GM10266 (cell line): ENCODE data around the gene WDR44.
"Not testable (repeated sequence)": the region's sequence is repeated elsewhere in the genome, so short reads cannot be mapped to it uniquely, and the experiment has no call there.

ENCODE experiments used
- DNase-seq: peaks from one replicate; pipeline ENCODE4 v3.0.0; 2012; ENCODE audit errors: extremely low spot score
- TF ChIP-seq, protein P1 (sequence below): IDR thresholded peaks from 2 replicates; pipeline ENCODE4 v1.5.1; 2012; ENCODE audit warnings: mild to moderate bottlenecking, low read depth; ENCODE audit not compliant: control insufficient read depth, insufficient read depth; ENCODE audit errors: missing control alignments

The WDR44 gene, protein sequence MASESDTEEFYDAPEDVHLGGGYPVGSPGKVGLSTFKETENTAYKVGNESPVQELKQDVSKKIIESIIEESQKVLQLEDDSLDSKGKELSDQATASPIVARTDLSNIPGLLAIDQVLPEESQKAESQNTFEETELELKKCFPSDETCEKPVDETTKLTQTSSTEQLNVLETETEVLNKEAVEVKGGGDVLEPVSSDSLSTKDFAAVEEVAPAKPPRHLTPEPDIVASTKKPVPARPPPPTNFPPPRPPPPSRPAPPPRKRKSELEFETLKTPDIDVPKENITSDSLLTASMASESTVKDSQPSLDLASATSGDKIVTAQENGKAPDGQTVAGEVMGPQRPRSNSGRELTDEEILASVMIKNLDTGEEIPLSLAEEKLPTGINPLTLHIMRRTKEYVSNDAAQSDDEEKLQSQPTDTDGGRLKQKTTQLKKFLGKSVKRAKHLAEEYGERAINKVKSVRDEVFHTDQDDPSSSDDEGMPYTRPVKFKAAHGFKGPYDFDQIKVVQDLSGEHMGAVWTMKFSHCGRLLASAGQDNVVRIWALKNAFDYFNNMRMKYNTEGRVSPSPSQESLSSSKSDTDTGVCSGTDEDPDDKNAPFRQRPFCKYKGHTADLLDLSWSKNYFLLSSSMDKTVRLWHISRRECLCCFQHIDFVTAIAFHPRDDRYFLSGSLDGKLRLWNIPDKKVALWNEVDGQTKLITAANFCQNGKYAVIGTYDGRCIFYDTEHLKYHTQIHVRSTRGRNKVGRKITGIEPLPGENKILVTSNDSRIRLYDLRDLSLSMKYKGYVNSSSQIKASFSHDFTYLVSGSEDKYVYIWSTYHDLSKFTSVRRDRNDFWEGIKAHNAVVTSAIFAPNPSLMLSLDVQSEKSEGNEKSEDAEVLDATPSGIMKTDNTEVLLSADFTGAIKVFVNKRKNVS

DNA sequence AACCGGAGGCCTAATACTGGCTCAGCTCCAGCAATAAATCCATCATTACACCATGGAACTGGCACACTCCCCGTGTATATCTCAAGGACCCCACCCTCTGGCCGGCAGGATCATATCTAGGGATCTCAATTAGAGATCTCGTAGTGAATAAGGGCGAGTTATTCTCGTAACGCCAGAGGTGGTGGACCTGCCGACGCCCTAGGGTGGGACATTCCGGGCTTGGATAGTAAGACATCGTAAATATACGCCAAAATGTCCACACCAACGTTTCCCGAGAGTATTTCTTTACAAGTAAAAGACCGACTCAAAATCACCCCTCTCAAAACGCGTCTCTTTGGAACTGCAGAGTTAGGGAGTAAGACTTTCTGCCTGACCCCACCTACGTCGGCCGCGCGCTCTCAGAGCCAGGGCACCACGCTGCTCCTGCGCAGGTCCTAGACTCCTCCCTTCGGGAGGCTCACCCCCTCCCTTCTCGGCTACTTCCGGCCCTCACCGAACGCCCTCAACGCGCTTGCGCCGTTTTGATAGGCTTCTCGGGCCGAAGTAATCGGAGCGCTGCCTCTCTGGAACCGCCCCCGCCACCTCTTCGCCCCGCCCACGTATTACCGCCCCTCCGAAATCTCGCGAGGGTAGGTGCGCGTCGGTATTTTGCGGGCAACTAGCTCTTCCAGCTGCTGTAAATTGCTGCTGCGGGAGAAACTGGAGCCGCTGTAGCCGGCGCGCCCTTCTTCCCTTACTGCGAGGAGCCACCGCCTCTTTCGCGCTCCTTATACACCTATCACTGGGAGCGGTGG, at the start of gene WDR44:
TSS of gene WDR44 (plus strand) at position 643 of the 794 bp plus-strand sequence. CDS start 398 bp downstream, outside the sequence.
- TF ChIP-seq, protein P1, sequence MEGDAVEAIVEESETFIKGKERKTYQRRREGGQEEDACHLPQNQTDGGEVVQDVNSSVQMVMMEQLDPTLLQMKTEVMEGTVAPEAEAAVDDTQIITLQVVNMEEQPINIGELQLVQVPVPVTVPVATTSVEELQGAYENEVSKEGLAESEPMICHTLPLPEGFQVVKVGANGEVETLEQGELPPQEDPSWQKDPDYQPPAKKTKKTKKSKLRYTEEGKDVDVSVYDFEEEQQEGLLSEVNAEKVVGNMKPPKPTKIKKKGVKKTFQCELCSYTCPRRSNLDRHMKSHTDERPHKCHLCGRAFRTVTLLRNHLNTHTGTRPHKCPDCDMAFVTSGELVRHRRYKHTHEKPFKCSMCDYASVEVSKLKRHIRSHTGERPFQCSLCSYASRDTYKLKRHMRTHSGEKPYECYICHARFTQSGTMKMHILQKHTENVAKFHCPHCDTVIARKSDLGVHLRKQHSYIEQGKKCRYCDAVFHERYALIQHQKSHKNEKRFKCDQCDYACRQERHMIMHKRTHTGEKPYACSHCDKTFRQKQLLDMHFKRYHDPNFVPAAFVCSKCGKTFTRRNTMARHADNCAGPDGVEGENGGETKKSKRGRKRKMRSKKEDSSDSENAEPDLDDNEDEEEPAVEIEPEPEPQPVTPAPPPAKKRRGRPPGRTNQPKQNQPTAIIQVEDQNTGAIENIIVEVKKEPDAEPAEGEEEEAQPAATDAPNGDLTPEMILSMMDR = no peak
- peak; percentile 78 for DNase-seq

DNA sequence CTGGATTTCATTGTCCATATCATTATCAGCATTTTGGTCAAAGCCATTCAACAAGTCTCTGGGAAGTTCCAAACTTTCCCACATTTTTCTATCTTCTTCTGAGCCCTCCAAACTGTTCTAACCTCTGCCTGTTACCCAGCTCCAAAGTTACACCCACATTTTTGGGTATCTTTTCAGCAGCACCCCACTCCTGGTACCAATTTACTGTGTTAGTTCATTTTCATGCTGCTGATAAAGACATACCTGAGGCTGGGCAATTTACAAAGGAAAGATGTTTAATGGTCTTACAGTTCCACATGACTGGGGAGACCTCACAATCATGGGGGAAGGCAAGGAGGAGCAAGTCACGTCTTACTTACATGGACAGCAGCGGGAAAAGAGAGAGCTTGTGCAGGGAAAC, 40.1 kb upstream of the WDR44 start:
- DNase-seq = not testable (repeated sequence)

DNA sequence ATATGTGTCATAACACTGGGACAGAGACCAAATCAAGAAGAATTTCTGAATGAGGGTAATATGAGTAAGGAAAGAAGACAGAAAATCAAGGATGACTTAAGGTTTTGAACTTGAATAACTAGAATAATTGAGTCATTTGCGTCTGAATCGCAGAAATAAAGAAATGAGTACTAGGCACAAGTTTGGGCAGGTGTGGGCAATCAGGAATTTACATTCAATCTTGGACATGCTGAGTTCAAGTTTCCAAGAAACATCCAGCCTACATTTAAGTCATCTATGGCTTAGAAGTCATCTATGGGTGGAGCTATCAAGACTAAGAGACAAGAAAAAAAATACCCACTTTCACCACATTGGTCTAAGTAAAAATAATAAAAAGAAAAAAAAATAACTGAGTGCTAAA, 30.4 kb upstream of the WDR44 start:
- no peak for DNase-seq
- TF ChIP-seq, protein P1 = no peak

DNA sequence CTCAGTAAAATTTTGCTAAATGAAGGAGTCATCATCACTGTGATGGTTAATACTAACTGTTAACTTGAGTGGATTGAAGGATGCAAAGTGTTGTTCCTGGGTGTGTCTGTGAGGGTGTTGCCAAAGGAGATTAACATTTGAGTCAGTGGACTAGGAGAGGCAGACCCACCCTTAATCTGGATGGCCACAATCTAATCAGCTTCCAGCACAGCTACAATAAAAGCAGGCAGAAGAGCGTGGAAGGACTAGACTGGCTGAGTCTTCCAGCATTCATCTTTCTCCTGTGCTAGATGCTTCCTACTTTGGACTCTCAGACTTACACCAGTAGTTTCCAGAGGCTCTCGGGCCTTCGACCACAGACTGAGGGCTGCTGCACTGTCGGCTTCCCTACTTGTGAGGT, 21.3 kb upstream of the WDR44 start:
- TF ChIP-seq, protein P1 = no peak
- no peak for DNase-seq

DNA sequence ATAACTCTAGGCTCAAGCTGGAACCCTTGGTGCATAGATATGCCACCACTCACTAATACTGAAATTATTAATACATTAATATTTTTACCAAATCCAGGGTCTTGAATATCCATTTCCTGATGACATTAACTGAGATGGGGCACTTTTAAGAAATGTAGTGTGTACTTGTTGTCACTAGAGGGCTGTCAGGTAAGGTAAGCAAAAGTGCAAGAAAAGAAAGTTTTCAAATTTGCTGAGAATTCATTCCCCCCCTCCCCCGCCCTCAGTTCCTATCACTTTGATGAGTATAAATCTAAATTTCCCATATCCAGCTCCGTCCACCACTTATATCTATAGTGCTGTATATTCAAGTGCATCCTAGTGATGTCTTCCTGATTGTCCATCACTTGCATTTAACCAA, 20.5 kb upstream of the WDR44 start:
- no peak for DNase-seq
- TF ChIP-seq, protein P1 = peak; percentile 41

DNA sequence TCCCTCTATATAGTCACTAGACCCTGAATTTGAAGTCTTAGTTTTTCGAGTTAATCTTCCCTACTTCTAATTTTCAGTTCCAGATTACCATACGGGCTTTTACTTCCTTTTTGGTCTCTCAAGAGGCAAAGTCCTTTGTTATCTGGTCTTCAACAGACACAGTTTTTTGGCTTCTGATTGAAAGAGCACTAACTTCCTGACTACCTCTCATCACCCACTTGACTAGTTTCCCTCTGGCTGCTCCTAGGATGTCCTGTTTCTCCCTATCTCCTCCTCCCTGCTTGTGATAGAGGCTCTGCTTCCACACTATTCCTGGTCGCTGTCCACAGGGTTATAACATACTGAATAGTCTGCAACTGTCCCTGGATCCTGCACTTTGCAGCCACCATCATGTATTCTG, 16.7 kb upstream of the WDR44 start:
- no peak for DNase-seq
- TF ChIP-seq, protein P1 = no peak

DNA sequence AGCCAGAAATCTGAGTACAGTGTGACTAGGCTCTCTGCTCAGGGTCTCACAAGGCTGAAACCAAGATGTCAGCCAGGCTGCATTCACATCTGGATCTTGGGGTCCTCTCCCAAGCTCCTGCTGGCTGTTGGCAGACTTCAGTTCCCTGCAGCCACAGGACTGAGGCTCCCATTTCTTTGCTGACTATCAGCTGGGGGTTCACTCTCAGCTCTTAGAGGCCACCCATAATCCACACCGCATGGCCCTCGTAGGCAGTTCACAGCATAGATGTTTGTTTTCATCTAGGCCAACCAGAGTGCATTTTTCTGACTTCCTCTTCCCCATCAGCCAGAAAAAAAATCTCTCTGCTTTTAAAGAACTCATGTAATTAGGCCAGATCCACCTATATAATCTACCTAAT, 8.2 kb upstream of the WDR44 start:
- TF ChIP-seq, protein P1 = no peak
- DNase-seq = no peak
